Esophagus mucosa (tissue), 1 donor: ENCODE results near the gene GRSF1. TPM values are rescaled to one million over a fixed set of nuclear protein-coding genes. Genes with fewer than 3 reads are reported as not detected.

ENCODE experiments used
- total RNA-seq: library from RNA; stranded (reverse); gene quantifications from one replicate; pipeline ENCODE4 v1.2.4, GENCODE V29; 2023
- donor health status: DM: yes; HTN: yes; CAD: no.

The GRSF1 gene
- total RNA-seq, 1 donor from 2014 or later: 47.2 TPM

Other genes with a start within 250 kb of the GRSF1 start
- gene AMBN, start 247.6 kb downstream of the GRSF1 start, total RNA-seq: not detected
- not detected for gene ENAM, start 211.1 kb downstream of the GRSF1 start, total RNA-seq
- 21.1 TPM for gene JCHAIN, start 173.4 kb downstream of the GRSF1 start, total RNA-seq
- gene UTP3, start 151.4 kb downstream of the GRSF1 start, total RNA-seq: 19.1 TPM
- gene RUFY3, start 117.9 kb downstream of the GRSF1 start, total RNA-seq: 43.1 TPM
- gene MOB1B, start 62.5 kb upstream of the GRSF1 start, total RNA-seq: 12.9 TPM
- 9.5 TPM for gene DCK, start 153.8 kb upstream of the GRSF1 start, total RNA-seq